ENCODE measurements around the gene UCP3. TPM values are rescaled to one million over a fixed set of nuclear protein-coding genes. Genes with fewer than 3 reads are reported as not detected.
A peak's percentile ranks its signal among the peaks of the same experiment; 100 is the strongest.

Gene UCP3
- total RNA-seq, 1 donor from 2014 or later = 5.7 TPM

GRCh38 chr11:73972620-73973449 lies 36.0 kb downstream of the UCP3 start:
- TF ChIP-seq CTCF (IDR thresholded peaks at IDR 0.05) = no peak
- H3K9me3 Mint-ChIP-seq = no peaks in the 10 kb centered on the region
- ChIA-PET CTCF (interaction anchor here (1.1 kb wide), 2 partner anchors 9 to 43 kb away, joined by 3 to 4 read pairs; no protein-coding TSS in a partner anchor), POLR2A (interaction anchor here (0.9 to 16.3 kb wide), 8 partner anchors 9 to 198 kb away, joined by 3 to 425 read pairs (median 8); partner anchors contain the start of genes C2CD3, PPME1 and UCP2)
- peaks cover 100% of the 10 kb centered on the region for H3K4me1 Mint-ChIP-seq
- DNase-seq = no peak
- intact Hi-C loops (cut with micrococcal nuclease) = loop anchor here (1.0 to 2.0 kb wide), 2 partner anchors 7 to 48 kb away; no protein-coding TSS in a partner anchor
- peaks cover 46% of the 10 kb centered on the region for H3K36me3 Mint-ChIP-seq (ENCODE audit: low read depth)
- peak overlapping the region; percentile 100 for H3K27ac Mint-ChIP-seq
- no peak for ATAC-seq (ENCODE audit: low read depth)
- H3K27me3 Mint-ChIP-seq = no peaks in the 10 kb centered on the region
- H3K4me3 Mint-ChIP-seq = no peak overlapping the region

- intact Hi-C loops (cut with micrococcal nuclease) = loop anchor here (1.0 to 2.0 kb wide), 2 partner anchors 8 to 49 kb away; no protein-coding TSS in a partner anchor
- no peak overlapping the region for H3K4me3 Mint-ChIP-seq
- CTCF ChIA-PET = interaction anchor here (1.1 to 1.2 kb wide), 3 partner anchors 8 to 43 kb away, joined by 3 to 7 read pairs (median 4); no protein-coding TSS in a partner anchor
- POLR2A ChIA-PET = interaction anchor here (0.9 to 16.3 kb wide), 8 partner anchors 9 to 587 kb away, joined by 3 to 425 read pairs (median 8); partner anchors contain the start of genes C2CD3, PPME1 and UCP2
- H3K4me1 Mint-ChIP-seq = peaks cover 98% of the 10 kb centered on the region
- H3K9me3 Mint-ChIP-seq = no peaks in the 10 kb centered on the region
- peaks cover 39% of the 10 kb centered on the region for H3K36me3 Mint-ChIP-seq (ENCODE audit: low read depth)
- H3K27me3 Mint-ChIP-seq = no peaks in the 10 kb centered on the region
- H3K27ac Mint-ChIP-seq = peak overlapping the region; percentile 100
- no peak for DNase-seq
- no peak for ATAC-seq (ENCODE audit: low read depth)
- no peak for TF ChIP-seq CTCF (IDR thresholded peaks at IDR 0.05)
Observed at GRCh38 chr11:73972187-73972586, 36.7 kb downstream of the UCP3 start.

GRCh38 chr11:73971175-73971719 lies 37.6 kb downstream of the UCP3 start:
- peaks cover 88% of the 10 kb centered on the region for H3K4me1 Mint-ChIP-seq
- no peak for TF ChIP-seq CTCF (IDR thresholded peaks at IDR 0.05)
- H3K27me3 Mint-ChIP-seq = no peaks in the 10 kb centered on the region
- peak overlapping the region; percentile 100 for H3K27ac Mint-ChIP-seq
- POLR2A ChIA-PET = interaction anchor here (1.0 to 16.3 kb wide), 9 partner anchors 10 to 586 kb away, joined by 3 to 425 read pairs (median 7); partner anchors contain the start of genes C2CD3, PPME1 and UCP2
- no peaks in the 10 kb centered on the region for H3K9me3 Mint-ChIP-seq
- ATAC-seq (ENCODE audit: low read depth) (peak; percentile 29), DNase-seq (no peak)
- intact Hi-C loops (cut with micrococcal nuclease) = no loop called here
- peak overlapping the region; percentile 38 for H3K4me3 Mint-ChIP-seq
- CTCF ChIA-PET = interaction anchor here (1.1 to 1.5 kb wide), 3 partner anchors 8 to 11 kb away, joined by 3 to 7 read pairs (median 4); no protein-coding TSS in a partner anchor
- peaks cover 30% of the 10 kb centered on the region for H3K36me3 Mint-ChIP-seq (ENCODE audit: low read depth)

- Mint-ChIP-seq H3K27ac (peak overlapping the region; percentile 100), H3K27me3 (no peaks in the 10 kb centered on the region), H3K4me1 (peaks cover 78% of the 10 kb centered on the region), H3K36me3 (ENCODE audit: low read depth) (peaks cover 19% of the 10 kb centered on the region), H3K4me3 (no peak overlapping the region), H3K9me3 (no peaks in the 10 kb centered on the region)
- intact Hi-C loops (cut with micrococcal nuclease) = no loop called here
- DNase-seq = no peak
- peak; percentile 9 for ATAC-seq (ENCODE audit: low read depth)
- ChIA-PET CTCF (interaction anchor here (1.1 to 1.5 kb wide), 3 partner anchors 9 to 63 kb away, joined by 3 to 6 read pairs (median 4); no protein-coding TSS in a partner anchor), POLR2A (interaction anchor here (0.7 to 16.3 kb wide), 10 partner anchors 11 to 200 kb away, joined by 3 to 425 read pairs (median 4); partner anchors contain the start of genes C2CD3, PPME1 and UCP2)
- TF ChIP-seq CTCF (IDR thresholded peaks at IDR 0.05) = no peak
Observed at GRCh38 chr11:73969991-73970800, 38.7 kb downstream of the UCP3 start.
